Activated CD4-positive, alpha-beta T cell treated with anti-CD3 and anti-CD28 coated beads, Interleukin-2, amount 50 U/mL, for 24 hours (primary cell): ENCODE measurements around the gene SLC36A2.
A peak's percentile ranks its signal among the peaks of the same experiment; 100 is the strongest.
"Not testable (repeated sequence)": the region's sequence is repeated elsewhere in the genome, so short reads cannot be mapped to it uniquely, and the experiment has no call there.

Source experiments
- DNase-seq, 2 donors: peaks; one replicate each; pipeline ENCODE4 v3.0.0-alpha.2; 2020; ENCODE audit warnings: low read depth in 1 of 2, low spot score in 1 of 2

SLC36A2 gene

DNA sequence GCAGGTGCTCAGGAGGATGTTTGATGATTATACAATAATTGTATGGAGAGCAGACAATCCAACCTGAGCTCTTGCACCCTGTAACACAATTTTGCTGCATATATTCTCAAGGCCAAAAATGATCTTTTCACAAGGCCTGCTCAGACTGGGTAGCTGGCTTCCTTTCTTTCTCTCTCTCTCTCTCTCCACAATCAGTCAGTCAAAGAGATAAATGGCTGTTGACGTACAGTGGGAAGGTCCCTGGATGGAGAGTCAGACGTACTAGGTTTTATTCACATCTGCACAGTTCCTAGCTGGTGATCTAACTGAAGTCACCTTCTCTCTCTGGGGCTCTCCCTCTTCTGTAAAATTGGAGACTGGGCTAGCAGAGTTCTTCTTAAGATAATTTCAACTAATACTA lies 19.8 kb downstream of the SLC36A2 start:
- DNase-seq, result no peak

- no peak for DNase-seq
Observed at GRCh38 chr5:151326266-151326665, 21.1 kb downstream of the SLC36A2 start.

DNA sequence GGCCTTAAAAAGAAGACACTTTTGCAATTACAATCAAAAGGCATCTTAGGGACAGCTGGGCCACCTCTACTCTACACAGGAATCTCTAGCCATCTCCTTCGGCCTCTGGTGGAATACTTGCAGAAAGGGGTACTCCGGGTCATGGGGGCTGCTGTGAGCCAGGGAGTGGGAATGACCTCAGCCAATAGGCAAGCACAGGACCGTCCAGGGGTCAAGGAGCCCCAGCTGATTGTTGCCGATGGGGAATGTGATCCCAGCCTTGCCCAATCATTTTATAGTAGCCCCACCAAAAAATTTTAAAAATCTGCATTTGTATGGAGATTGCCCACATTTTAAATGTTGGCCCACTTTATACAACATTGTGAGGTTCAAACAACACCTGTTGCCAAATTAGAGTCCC lies 26.9 kb downstream of the SLC36A2 start:
- DNase-seq, result no peak

DNA sequence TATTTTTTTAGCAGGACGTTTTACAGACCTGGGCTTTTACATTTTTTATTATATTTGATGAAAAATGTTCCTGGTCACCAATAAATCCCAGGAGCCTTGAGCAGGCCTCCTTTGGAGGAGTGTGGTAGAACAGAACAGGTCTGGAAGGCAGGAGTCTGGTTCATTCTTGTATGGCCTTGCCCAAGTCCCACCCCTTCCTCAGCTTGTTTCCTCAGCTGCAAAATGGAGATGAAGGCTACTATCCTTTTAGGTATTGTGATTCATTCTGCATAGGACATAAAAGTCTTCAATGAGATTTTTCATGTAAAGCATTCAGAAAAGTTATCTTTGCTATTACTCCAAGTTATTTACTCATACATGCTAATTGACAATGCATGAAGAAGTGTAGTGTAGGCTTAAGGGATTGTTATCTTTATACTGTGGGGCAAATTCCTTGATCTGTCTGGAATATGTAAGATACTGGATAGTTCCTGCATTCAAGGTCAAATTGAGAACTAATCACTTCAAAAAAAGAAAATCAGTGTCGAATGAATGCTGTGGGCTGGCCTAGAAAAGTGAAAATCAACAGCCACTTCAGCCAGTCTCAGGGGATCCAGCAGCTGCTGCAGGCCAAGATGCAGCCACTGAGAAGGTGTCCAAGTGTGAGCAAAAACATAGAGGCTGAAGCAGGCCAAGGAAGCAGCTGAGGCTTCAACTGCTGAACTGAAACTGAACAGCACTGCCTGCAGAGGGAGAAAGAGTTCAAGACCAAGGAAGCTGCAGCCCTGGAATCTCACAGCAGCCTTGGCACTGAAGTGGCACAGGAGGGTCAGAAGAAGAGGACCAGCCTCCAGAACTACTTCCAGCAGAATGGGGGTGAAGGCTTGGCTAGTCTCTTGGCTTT lies 28.3 kb downstream of the SLC36A2 start:
- no peak for DNase-seq

DNA sequence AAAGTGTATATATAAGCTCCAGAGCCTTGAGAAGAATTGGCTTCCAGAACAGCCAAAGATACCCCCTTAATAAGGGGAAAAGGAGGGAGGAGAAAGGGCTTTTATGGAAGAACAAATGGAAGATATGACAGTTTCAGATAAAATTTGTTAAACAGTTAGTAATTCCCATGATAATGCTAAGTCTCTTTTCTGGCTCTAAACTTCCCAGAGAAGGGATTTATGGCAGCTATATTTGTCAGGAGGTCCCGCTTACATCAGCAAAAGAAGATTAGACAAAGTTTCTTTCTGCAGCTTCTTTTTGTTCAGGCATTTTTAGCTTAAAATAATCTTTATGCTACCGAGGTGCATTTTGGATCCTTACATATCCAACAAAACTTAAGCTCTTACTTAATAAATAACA lies 29.5 kb downstream of the SLC36A2 start:
- no peak for DNase-seq

GRCh38 chr5:151315998-151316597 lies 31.3 kb downstream of the SLC36A2 start:
- DNase-seq, result peak; percentile 9 to 35

- DNase-seq, result no peak
Observed at GRCh38 chr5:151313357-151313756, 34.0 kb downstream of the SLC36A2 start.

DNA sequence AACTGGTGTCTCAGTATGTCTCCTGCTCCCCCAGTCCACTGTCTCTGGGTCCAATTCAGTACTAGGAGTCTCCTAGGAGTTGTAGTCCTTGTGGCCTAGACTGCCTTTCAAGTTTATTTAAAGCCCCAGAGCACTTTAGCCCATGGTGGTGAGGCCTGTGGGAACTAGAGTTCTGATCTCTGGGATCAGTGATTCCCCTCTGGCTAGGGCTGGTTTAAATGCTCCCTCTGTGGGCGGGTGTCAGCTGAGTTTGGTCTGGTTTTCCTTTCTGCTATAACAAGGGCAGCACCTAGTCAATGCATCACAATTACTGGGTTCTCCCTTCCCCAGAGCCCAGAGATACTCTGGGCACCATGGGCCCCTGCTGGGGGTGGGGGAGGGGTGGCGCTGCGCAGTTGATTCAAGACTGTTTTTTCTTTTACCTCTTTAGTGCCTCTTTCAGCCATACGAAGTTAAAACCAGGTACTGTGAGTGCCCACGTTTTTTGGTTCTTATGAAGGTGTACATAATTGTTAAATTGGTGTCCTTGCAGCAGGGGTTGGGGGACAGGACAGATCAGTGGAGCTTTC lies 34.5 kb downstream of the SLC36A2 start:
- DNase-seq, result no peak

- no peak for DNase-seq
Observed at GRCh38 chr5:151310932-151311331, 36.4 kb downstream of the SLC36A2 start.

DNA sequence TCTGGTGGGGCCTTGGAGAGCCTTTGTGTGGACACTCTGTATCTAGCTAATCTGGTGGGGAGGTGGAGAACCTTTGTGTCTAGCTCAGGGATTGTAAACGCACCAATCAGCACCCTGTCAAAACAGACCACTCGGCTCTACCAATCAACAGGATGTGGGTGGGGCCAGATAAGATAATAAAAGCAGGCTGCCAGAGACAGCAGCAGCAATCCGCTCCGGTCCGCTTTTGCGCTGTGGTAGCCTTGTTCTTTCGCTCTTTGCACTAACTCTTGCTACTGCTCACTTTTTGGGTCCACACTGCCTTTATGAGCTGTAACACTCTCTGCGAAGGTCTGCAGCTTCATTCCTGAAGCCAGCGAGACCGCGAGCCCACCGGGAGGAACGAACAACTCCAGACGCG lies 37.5 kb downstream of the SLC36A2 start:
- DNase-seq, result not testable (repeated sequence)

DNA sequence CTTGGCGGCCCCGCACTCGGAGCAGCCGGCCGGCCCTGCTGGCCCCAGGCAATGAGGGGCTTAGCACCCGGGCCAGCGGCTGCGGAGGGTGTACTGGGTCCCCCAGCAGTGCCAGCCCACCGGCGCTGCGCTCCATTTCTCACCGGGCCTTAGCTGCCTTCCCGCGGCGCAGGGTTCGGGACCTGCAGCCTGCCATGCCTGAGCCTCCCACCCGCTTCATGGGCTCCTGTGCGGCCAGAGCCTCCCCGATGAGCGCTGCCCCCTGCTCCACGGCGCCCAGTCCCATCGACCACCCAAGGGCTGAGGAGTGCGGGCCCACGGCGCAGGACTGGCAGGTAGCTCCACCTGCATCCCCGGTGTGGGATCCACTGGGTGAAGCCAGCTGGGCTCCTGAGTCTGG lies 38.1 kb downstream of the SLC36A2 start:
- not testable (repeated sequence) for DNase-seq

DNA sequence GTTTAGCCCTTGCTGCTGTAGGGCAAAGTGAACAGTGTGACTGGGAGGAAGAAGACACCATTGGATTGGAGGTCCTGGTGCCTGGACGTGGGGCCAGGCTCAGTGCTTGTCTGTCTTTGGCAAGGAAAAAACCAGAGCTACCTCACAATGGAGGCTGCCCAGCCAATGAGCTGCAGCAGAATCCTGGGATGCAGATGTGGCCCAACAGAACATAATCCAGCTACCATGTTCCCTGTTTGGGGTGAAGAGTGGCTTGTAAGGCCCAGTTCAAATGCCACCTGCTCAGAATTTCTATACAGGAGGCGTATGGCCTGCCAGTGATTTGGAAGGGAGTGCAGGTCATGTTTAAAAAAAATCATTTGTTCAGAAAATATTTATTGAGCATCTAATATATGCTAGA lies 43.7 kb downstream of the SLC36A2 start, which contains the start of gene SLC36A3:
TSS of gene SLC36A3 (minus strand) at position 101 of the 400 bp plus-strand sequence. CDS start 412 bp downstream, outside the sequence.
- no peak for DNase-seq

GRCh38 chr5:151298063-151298855 lies 49.1 kb downstream of the SLC36A2 start:
- no peak for DNase-seq

DNA sequence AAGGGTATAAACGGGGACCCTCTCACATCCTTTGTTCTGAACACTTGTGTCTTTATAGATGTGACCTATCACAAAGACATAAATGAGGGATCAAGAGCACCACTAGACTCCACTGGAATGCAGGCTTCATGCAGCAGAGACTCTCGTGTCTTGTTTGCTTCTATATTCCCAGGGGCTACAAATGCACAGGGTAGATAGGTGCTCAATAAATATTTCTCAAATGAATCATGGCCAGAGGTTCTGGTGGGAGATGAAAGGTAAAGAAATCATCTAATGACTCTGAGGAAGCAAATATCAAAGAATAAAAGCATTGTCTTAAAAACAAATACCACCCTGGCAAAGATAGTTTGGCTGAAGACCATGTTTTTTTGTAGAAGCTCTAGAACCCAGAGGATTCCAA lies 50.4 kb downstream of the SLC36A2 start:
- DNase-seq, result no peak

GRCh38 chr5:151296478-151296830 lies 50.9 kb downstream of the SLC36A2 start:
- no peak for DNase-seq

DNA sequence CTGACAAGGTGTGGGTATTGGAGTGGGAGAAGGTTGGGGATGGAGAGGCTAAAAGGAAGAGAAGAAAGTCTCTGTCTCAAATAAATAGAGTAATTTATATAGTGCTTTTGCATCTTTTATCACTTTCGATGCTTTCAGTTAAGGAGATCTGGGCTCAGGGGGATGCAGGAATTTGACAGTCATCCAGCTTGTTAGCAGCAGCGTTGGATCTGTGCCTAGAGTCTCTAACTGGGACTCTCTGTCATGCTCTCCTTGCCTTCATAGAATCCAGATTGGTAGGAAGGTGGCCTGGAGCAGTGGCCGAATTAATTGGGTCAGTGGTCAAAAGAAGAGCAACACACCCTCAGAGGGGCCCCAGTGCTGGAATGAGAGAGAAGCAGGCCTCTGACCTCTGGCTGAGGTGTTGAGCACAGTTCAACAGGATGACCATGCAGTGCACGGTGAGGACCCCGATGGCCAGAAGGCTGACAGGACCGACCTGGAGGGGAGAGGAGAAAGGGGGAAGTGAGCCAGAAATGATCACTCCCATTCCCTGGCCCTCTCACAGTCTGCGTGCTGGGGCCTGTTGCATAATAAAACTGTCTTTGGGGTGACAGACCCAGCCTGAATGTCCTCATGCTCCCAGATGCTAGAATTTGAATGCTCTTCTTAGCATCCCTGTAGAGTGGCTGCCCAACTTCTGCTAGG lies 51.4 kb downstream of the SLC36A2 start:
- no peak for DNase-seq

DNA sequence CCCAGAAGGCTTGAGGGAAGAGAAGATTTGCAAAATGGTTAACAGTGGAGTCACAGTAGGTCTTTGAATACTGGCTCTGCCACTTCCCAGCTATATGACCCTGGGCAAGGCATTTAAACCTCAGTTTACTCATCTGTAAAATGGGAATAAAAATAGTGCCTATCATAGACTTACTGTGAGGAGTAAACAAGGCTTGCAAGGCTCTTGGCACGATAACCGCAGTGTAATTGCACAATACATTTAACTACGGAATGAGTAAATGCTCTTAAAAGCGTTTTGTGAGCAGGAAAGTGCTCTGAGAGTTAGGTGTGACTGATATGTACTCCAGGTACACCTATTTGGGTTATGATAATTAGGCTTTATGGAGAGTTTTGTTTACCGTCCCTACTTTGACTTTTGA lies 52.2 kb downstream of the SLC36A2 start:
- DNase-seq, result no peak

DNA sequence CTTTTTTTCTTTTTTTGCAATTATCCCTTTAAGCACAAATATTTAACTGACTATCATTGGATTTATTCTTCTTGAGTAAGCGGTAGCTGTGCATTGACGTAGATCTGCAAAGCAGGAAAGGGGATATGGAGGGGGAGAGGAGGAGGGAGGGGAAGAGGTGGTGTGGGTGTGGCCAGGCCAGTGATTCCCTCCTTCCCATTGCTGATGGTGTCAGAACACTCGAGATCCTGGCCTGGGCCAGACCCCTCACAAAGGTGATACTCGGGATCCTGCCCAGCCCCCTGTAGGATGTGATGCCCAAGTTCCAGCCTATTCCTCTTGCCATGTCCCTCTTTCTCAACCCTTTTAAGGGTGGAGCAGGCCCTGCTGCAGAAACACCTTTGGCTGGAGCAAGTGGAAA lies 53.7 kb downstream of the SLC36A2 start:
- no peak for DNase-seq

DNA sequence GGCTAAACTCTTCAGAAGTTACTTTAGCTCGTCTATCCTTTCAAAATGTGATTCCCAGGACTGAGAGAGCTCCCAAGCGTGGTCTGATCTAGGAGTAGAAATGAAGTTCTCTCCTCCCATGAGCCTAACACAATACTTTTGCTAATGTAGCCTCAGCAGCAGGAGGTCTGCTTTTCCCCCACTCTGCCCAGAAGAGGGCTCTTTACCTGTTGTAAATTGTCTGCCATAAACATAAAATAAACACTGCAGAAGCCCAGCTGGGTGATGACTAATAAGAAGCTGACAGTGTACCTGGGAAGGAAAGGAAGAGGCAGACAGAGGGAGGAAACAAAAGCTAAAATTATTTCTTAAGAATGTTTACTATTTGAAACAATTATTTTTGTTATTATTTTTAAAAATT lies 59.2 kb downstream of the SLC36A2 start:
- DNase-seq, result no peak

DNA sequence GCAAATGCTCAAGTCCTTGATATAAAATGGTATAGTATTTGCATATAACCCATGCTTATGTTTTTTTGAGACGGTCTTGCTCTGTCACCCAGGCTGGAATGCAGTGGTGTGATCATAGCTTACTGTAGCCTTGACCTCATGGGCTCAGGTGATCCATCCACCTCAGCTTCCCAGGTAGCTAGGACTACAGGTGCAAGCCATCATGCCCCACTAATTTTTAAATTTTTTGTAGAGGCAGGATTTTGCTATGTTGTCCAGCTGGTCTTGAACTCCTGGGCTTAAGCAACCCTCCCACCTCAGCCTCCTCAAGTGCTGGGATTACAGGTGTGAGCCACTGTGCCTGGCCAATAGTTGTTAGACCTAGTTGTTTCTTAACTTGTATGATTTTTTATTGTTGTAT lies 61.1 kb downstream of the SLC36A2 start:
- DNase-seq, result no peak

- DNase-seq, result no peak
Observed at GRCh38 chr5:151285683-151286082, 61.7 kb downstream of the SLC36A2 start.
